Endothelial cell of umbilical vein (primary cell): ENCODE data around the gene DIAPH1. TPM values are rescaled to one million over a fixed set of nuclear protein-coding genes. Genes with fewer than 3 reads are reported as not detected.

ENCODE experiments used
- BruUV-seq: library from RNA; stranded (reverse); fragments of 400-500 nt; replicated peaks from 2 replicates; lab custom pipeline; 2021; lab: Mats Ljungman, UMichigan
- CTCF ChIA-PET: fragments of 300-600, 350-600 bp; sonication (Branson Sonifier 250); formaldehyde crosslinking; loops from one replicate; lab custom pipeline; 2021; ENCODE audit warnings: antibody characterized with exemption, inconsistent platforms; lab: Charles Lee
- POLR2A ChIA-PET: fragments of 300-600, 350-600 bp; sonication (Branson Sonifier 250); formaldehyde crosslinking; loops from one replicate; lab custom pipeline; 2021; ENCODE audit warnings: antibody characterized with exemption, inconsistent platforms; lab: Charles Lee
- DNase-seq: peaks from one replicate; pipeline ENCODE4 v3.0.0-alpha.2; 2011; ENCODE audit warnings: low read depth, low spot score
- FAIRE-seq: peaks from 2 replicates; lab custom pipeline; 2011; peaks lifted over from hg19 to GRCh38; lab: Jason Lieb, UNC
- H2AFZ ChIP-seq: 2 replicates; pipeline ENCODE4 v1.6.0; 2012; ENCODE audit warnings: low read depth, low read length, control low read depth, inconsistent platforms
- H3K27ac ChIP-seq: 2 replicates; pipeline ENCODE4 v1.5.1; 2011; ENCODE audit warnings: low read depth, mild to moderate bottlenecking, control low read depth, low read length, moderate library complexity; ENCODE audit not compliant: insufficient read depth
- H3K27me3 ChIP-seq, 2 experiments: 2 replicates each; pipeline versions ENCODE4 v1.6.0 to v1.6.1; 2011; ENCODE audit warnings: low read length in 2 of 2, mixed read lengths in 1 of 2; ENCODE audit not compliant: control insufficient read depth in 2 of 2, insufficient read depth in 2 of 2
- H3K36me3 ChIP-seq, 2 experiments: 2 replicates in 1 of 2; 3 replicates in 1 of 2; pipeline ENCODE4 v1.5.1; 2011; ENCODE audit warnings: low read length in 2 of 2, mild to moderate bottlenecking in 1 of 2, moderate library complexity in 1 of 2; ENCODE audit not compliant: control insufficient read depth in 2 of 2, insufficient read depth in 2 of 2; ENCODE audit errors: extremely low read depth in 1 of 2
- H3K4me1 ChIP-seq: 3 replicates; pipeline ENCODE4 v1.5.1; 2011; ENCODE audit warnings: mild to moderate bottlenecking, low read length; ENCODE audit not compliant: control insufficient read depth, insufficient read depth; ENCODE audit errors: extremely low read depth
- H3K4me2 ChIP-seq: 2 replicates; pipeline ENCODE4 v1.6.1; 2011; ENCODE audit warnings: low read length, control low read depth, mixed read lengths; ENCODE audit not compliant: insufficient read depth
- H3K4me3 ChIP-seq, 3 experiments: fragments of 200-600 bp in 1 of 3; sonication (generic), shearing (Covaris generic) in 1 of 3; replicated peaks in 1 of 3; 2 replicates each; pipeline ENCODE4 v1.5.1; 2011 to 2016; ENCODE audit warnings: control low read depth in 3 of 3, low read length in 3 of 3, mild to moderate bottlenecking in 2 of 3, inconsistent platforms in 1 of 3, low read depth in 1 of 3, moderate library complexity in 1 of 3; ENCODE audit not compliant: insufficient read depth in 1 of 3
- H3K79me2 ChIP-seq: 2 replicates; pipeline ENCODE4 v1.6.0; 2012; ENCODE audit warnings: low read length, inconsistent platforms; ENCODE audit not compliant: control insufficient read depth, insufficient read depth
- H3K9ac ChIP-seq: replicated peaks from 2 replicates; pipeline ENCODE3; 2011; ENCODE audit warnings: low read length, control low read depth; ENCODE audit not compliant: insufficient read depth; ENCODE audit errors: extremely low read depth
- H3K9me1 ChIP-seq: replicated peaks from 3 replicates; pipeline ENCODE4 v1.6.0; 2011; ENCODE audit warnings: mild to moderate bottlenecking, low read length; ENCODE audit not compliant: control insufficient read depth, insufficient read depth; ENCODE audit errors: extremely low read depth
- H3K9me3 ChIP-seq: replicated peaks from 2 replicates; pipeline ENCODE4 v1.5.1; 2012; ENCODE audit warnings: low read length, inconsistent platforms; ENCODE audit not compliant: control insufficient read depth, insufficient read depth
- H4K20me1 ChIP-seq: replicated peaks from 2 replicates; pipeline ENCODE3; 2011; ENCODE audit warnings: mild to moderate bottlenecking, low read length; ENCODE audit not compliant: control insufficient read depth, insufficient read depth; ENCODE audit errors: extremely low read depth
- EZH2 ChIP-seq: IDR thresholded peaks from 2 replicates; pipeline ENCODE4 v1.6.1; 2012; ENCODE audit warnings: borderline replicate concordance, low read depth, mild to moderate bottlenecking, moderate library complexity, low read length, inconsistent platforms; ENCODE audit not compliant: severe bottlenecking
- FOS ChIP-seq: IDR thresholded peaks from 2 replicates; pipeline ENCODE4 v1.6.1; 2011; ENCODE audit warnings: mild to moderate bottlenecking, low read length, moderate library complexity, borderline replicate concordance; ENCODE audit not compliant: insufficient read depth
- GATA2 ChIP-seq: IDR thresholded peaks from 2 replicates; pipeline ENCODE4 v1.7.0; 2011; ENCODE audit warnings: low read depth, mild to moderate bottlenecking, moderate library complexity, mixed read lengths, low read length; ENCODE audit not compliant: insufficient read length, insufficient read depth
- JUN ChIP-seq: IDR thresholded peaks from 2 replicates; pipeline ENCODE4 v1.6.1; 2011; ENCODE audit warnings: borderline replicate concordance, low read depth; ENCODE audit not compliant: insufficient read length, insufficient read depth
- MAX ChIP-seq: IDR thresholded peaks from 2 replicates; pipeline ENCODE4 v1.6.1; 2011; ENCODE audit not compliant: insufficient read depth, insufficient read length
- POLR2AphosphoS5 ChIP-seq: IDR thresholded peaks from 2 replicates; pipeline ENCODE4 v1.6.1; 2012; ENCODE audit warnings: low read depth, mild to moderate bottlenecking, control low read depth, low read length, moderate library complexity; ENCODE audit not compliant: insufficient read depth
- dilution Hi-C: fragments of 300-500 bp; cut with MboI; formaldehyde crosslinking; loops from one replicate; pipeline ENCODE4 v1.15.0; 2019; ENCODE audit warnings: low sequenced_read_pairs; ENCODE audit not compliant: extremely low pct_ligation_motif_present
- intact Hi-C: fragments of 100-400 bp; cut with micrococcal nuclease; formaldehyde crosslinking; loops from one replicate; pipeline ENCODE4 v1.10.0; 2022
- polyA plus RNA-seq, 4 experiments: library from polyadenylated mRNA; depleted of rRNA in 3 of 4; stranded (reverse) in 3 of 4; unstranded in 1 of 4; fragments of >200 nt; gene quantifications; 2 replicates each; pipeline versions ENCODE4 v1.2.1 to v1.2.3, GENCODE V29; 2011 to 2012; ENCODE audit warnings: missing spikeins in 1 of 4
- total RNA-seq: library from RNA; stranded (reverse); gene quantifications from 2 replicates; pipeline ENCODE4 v1.2.3, GENCODE V29; 2021
- TF ChIP-seq, protein P1 (sequence below), 2 donors: IDR thresholded peaks; 1 replicate in 1 of 2; 2 replicates in 1 of 2; pipeline ENCODE4 v1.5.1; 2011; ENCODE audit warnings: low read length in 2 of 2, mild to moderate bottlenecking in 2 of 2, moderate library complexity in 2 of 2, control low read depth in 1 of 2, inconsistent platforms in 1 of 2, low read depth in 1 of 2; ENCODE audit not compliant: insufficient read depth in 1 of 2; ENCODE audit errors: extremely low read depth in 1 of 2

Gene DIAPH1
- total and polyA plus RNA-seq, 2 donors (not counting 3 experiments of a cell fraction or from before 2014, with no cell fraction given): 68.6 to 105 TPM

DNA sequence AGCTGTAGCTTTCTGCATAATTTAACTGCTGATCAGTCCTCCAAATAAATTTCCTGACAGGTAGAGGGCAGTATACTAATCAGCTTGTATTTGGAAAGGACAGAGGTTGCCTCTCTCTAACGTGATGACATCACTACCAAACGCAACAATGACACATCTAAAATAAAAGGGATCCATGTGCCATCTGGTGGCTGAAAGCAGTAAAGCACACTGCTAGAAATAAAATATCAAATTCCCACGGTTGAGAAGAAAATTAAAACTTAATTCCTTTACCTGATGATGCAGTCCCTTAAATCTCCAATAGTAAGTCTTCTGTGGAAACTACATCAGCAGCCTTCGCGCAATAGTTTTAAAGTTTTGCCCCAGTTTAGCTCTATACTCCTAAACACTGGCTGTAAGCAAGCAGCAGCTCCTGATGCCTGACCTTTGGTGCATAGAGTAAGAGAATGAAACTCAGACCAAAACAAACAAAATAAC lies 54.5 kb downstream of the DIAPH1 start:
- ChIA-PET CTCF (interaction anchor here (0.5 to 3.7 kb wide), 80 partner anchors 11 to 705 kb away, joined by 3 to 335 read pairs (median 6); partner anchors contain the start of genes DIAPH1, HDAC3, PCDHB10 and PCDHB12), POLR2A (interaction anchor here (0.7 to 1.0 kb wide), 4 partner anchors 134 to 244 kb away, joined by 3 to 4 read pairs (median 3); partner anchors contain the start of genes PCDHGA12, PCDHGB5, PCDHGB7 and TAF7)
- no peaks in the 10 kb centered on the region for H3K27me3 ChIP-seq
- H2AFZ ChIP-seq: peak overlapping the region; percentile 36
- no TSS peak for BruUV-seq
- H3K27ac ChIP-seq: peak overlapping the region; percentile 76
- no peaks in the 10 kb centered on the region for H3K9me3 ChIP-seq
- H3K9ac ChIP-seq: peak overlapping the region; percentile 17
- FAIRE-seq (peak; percentile 87), DNase-seq (peak; percentile 94)
- H3K4me3 ChIP-seq: no peak overlapping the region
- no peaks in the 10 kb centered on the region for H3K79me2 ChIP-seq
- dilution Hi-C loops (no loop called here), intact Hi-C loops (loop anchor here (1.0 to 5.0 kb wide), 3 partner anchors 212 to 852 kb away; partner anchors contain the start of gene PCDHGB1)
- H4K20me1 ChIP-seq: no peaks in the 10 kb centered on the region
- TF ChIP-seq GATA2 (no peak), JUN (peak; percentile 97), MAX (peak; percentile 37), POLR2AphosphoS5 (peak; percentile 19), FOS (peak; percentile 59), EZH2 (no peak)
- TF ChIP-seq, protein P1, sequence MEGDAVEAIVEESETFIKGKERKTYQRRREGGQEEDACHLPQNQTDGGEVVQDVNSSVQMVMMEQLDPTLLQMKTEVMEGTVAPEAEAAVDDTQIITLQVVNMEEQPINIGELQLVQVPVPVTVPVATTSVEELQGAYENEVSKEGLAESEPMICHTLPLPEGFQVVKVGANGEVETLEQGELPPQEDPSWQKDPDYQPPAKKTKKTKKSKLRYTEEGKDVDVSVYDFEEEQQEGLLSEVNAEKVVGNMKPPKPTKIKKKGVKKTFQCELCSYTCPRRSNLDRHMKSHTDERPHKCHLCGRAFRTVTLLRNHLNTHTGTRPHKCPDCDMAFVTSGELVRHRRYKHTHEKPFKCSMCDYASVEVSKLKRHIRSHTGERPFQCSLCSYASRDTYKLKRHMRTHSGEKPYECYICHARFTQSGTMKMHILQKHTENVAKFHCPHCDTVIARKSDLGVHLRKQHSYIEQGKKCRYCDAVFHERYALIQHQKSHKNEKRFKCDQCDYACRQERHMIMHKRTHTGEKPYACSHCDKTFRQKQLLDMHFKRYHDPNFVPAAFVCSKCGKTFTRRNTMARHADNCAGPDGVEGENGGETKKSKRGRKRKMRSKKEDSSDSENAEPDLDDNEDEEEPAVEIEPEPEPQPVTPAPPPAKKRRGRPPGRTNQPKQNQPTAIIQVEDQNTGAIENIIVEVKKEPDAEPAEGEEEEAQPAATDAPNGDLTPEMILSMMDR (IDR thresholded peaks at IDR 0.05; ENCODE audit: extremely low read depth in 1 of 2, insufficient read depth in 1 of 2, low read depth in 1 of 2, low read length in 2 of 2): peak; percentile 68 to 93
- H3K36me3 ChIP-seq: peaks cover 2 to 3% of the 10 kb centered on the region in 2 experiments
- H3K9me1 ChIP-seq: no peaks in the 10 kb centered on the region
- H3K4me1 ChIP-seq: peaks cover 21% of the 10 kb centered on the region
- no peak overlapping the region for H3K4me2 ChIP-seq
